ENCODE results near the gene ARHGEF9. TPM values are rescaled to one million over a fixed set of nuclear protein-coding genes. Genes with fewer than 3 reads are reported as not detected.

ARHGEF9 gene
- total and polyA plus RNA-seq, 10 of the 15 experiments (the other 5 are each of a cell fraction or from before 2014, with no cell fraction given), result 3.2 to 25.2 (median 14.3) TPM

- SMC1A ChIA-PET (ENCODE audit: uncharacterized antibody, unreplicated experiment), result no interaction called here
- no TSS peak for BruUV-seq (replicated peaks)
- FAIRE-seq, result no peak
- TF ChIP-seq CTCF (IDR thresholded peaks at IDR 0.05 in 2 of 3, conservative IDR thresholded peaks at IDR 0.05 in 1 of 3; ENCODE audit: control insufficient read depth in 2 of 3, extremely low read depth in 1 of 3, insufficient read depth in 1 of 3, low read depth in 3 of 3, low read length in 3 of 3) (no peak), NFYA (IDR thresholded peaks at IDR 0.05; ENCODE audit: borderline replicate concordance, low read depth, low read length) (no peak), DPF2 (IDR thresholded peaks at IDR 0.05) (no peak), PKNOX1 (IDR thresholded peaks at IDR 0.05) (no peak), KAT2A (conservative IDR thresholded peaks at IDR 0.05; ENCODE audit: control insufficient read depth, low read depth, low read length) (no peak), PAX8 (IDR thresholded peaks at IDR 0.05) (no peak), REST (IDR thresholded peaks at IDR 0.05; ENCODE audit: low read depth, low read length) (no peak), IRF4 (IDR thresholded peaks at IDR 0.05; ENCODE audit: low read depth, low read length) (no peak), ZSCAN29 (IDR thresholded peaks at IDR 0.05) (no peak), SREBF2 (IDR thresholded peaks at IDR 0.05; ENCODE audit: low read length) (no peak), MEF2B (IDR thresholded peaks at IDR 0.05; ENCODE audit: partially characterized antibody, poor library complexity, severe bottlenecking) (no peak), RFX5 (IDR thresholded peaks at IDR 0.05; ENCODE audit: low read depth, low read length) (no peak), GABPA (IDR thresholded peaks at IDR 0.05; ENCODE audit: low read depth) (no peak), ZBTB33 (IDR thresholded peaks at IDR 0.05) (no peak)
These were observed 25.7 kb upstream of the ARHGEF9 start for GRCh38 chrX:63810746-63811145.

More at GRCh38 chrX:63810746-63811145, 25.7 kb upstream of the ARHGEF9 start:
- no peaks in the 10 kb centered on the region for H3K9me3 ChIP-seq (replicated peaks; ENCODE audit: control insufficient read depth, insufficient read depth, low read length)
- no peaks in the 10 kb centered on the region for H3K79me2 ChIP-seq (ENCODE audit: control insufficient read depth, insufficient read depth, low read length)
- H4K20me1 ChIP-seq (ENCODE audit: control insufficient read depth, insufficient read depth), result no peaks in the 10 kb centered on the region
- ATAC-seq (no peak), DNase-seq (ENCODE audit: low read depth, low spot score) (no peak)
- no peak overlapping the region for H3K27ac ChIP-seq (ENCODE audit: control insufficient read depth, insufficient read depth)
- WGBS (ENCODE audit: insufficient coverage, insufficient replicate concordance, low lambda C conversion rate, missing lambda C conversion rate), result 31% methylated on average over 2 of the region's 2 CpGs
- ChIA-PET CTCF (no interaction called here), POLR2A (no interaction called here), RAD21 (ENCODE audit: unreplicated experiment) (no interaction called here)
- no peaks in the 10 kb centered on the region for H3K27me3 ChIP-seq (replicated peaks in 1 of 2; ENCODE audit: control insufficient read depth in 2 of 2, insufficient read depth in 2 of 2, low read length in 1 of 2)
- H3K4me3 ChIP-seq, result no peak overlapping the region
- H3K4me2 ChIP-seq (ENCODE audit: control insufficient read depth, insufficient read depth), result no peak overlapping the region
- no peaks in the 10 kb centered on the region for H3K36me3 ChIP-seq (ENCODE audit: control insufficient read depth in 2 of 2, insufficient read depth in 2 of 2, low read length in 1 of 2)
- H3K4me1 ChIP-seq (ENCODE audit: control insufficient read depth, insufficient read depth, low read length), result no peaks in the 10 kb centered on the region
- intact Hi-C loops (cut with micrococcal nuclease; ENCODE audit: unreplicated experiment) (no loop called here), in situ Hi-C loops (cut with MboI) (no loop called here)
- no peak overlapping the region for H3K9ac ChIP-seq (ENCODE audit: control insufficient read depth, insufficient read depth, low read length)
- no peak overlapping the region for H2AFZ ChIP-seq (ENCODE audit: control insufficient read depth, low read depth, low read length)
